Hematopoietic multipotent progenitor cell (in vitro differentiated cells): ENCODE measurements around the gene PADI6. TPM values are rescaled to one million over a fixed set of nuclear protein-coding genes. Genes with fewer than 3 reads are reported as not detected.
A peak's percentile ranks its signal among the peaks of the same experiment; 100 is the strongest.

ENCODE experiments used
- DNase-seq, 3 donors: peaks; one replicate each; pipeline ENCODE4 v3.0.0-alpha.2; 2011 to 2015; ENCODE audit warnings: low read depth in 2 of 3, low spot score in 2 of 3
- total RNA-seq: library from RNA; depleted of rRNA; stranded (reverse); fragments of >200 nt; gene quantifications from one replicate; pipeline ENCODE4 v1.2.3, GENCODE V29; 2012

The PADI6 gene
- total RNA-seq, 1 donor, result not detected

DNA sequence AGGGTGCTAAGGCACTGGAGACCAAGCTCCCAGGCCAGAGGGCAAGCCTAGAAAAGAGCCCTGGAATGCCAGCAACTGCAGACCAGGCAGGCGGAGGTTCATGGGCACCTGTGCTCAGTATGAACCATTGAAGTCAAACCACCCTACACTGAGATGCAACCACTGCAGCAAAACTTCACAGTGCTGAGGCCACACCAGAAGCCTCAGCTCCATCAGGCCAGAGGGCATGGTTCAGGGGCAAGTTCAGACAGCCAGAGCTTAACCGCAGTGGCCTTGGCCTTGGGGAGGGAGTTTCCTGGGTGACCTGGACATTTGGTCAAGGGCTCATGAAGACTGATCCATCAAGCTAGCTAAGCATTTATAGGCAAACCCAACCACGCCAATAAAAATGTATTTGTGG, 60.4 kb downstream of the PADI6 start:
- DNase-seq, result no peak

GRCh38 chr1:17433261-17433660, 61.3 kb downstream of the PADI6 start:
- DNase-seq, result no peak

- no peak for DNase-seq
Observed at GRCh38 chr1:17434016-17434415, 62.0 kb downstream of the PADI6 start.

DNA sequence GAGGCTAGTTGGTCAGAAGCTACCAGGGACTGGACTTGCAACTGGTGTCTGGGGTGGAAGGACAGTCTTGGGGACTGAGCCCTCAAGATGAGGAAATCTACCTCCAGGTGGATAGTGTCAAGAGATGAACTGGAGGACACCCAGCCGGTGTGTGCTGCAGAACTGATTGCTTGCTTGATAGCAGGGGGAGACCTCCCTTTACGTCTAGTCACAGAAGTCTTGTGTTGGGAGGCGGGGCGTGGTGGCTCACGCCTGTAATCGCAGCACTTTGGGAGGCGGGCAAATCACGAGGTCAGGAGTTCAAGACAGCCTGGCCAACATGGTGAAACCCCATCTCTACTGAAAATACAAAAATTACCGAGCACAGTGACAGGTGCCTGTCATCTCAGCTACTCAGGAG, 62.6 kb downstream of the PADI6 start:
- no peak for DNase-seq

DNA sequence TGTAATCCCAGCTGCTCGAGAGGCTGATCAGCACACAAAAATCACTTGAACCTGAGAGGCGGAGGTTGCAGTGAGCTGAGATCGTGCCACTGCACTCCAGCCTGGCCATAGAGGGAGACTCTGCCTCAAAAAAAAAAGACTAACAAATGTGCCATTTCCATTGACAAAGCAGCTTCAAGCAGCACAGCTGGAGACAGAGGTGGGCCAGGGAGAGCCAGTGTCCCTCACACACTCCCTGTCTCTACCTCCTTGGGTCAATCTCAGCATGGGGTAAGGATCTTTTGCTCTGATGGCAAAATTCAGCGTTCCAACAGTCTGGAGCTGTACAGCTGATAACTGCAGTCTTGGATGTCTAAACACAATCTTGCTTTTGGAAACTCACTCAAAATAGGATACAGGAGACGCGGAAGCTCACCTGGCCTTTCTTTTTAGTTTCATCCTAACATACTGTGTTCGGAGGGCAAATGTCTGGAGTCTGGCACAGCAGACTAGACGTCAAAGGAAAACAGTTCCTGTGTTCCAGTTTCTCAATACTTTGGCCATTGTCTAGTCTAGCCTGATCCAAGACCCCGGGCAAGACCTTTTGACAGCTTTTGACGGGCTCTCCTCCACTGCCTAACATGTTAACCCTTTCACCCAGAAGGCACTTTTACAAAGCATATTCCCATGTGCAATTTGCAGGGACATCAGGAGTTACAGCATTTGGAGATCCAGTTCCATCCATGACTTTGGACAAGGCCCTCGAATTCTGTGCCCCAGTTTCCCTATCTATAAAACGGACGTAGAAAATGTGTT, 64.6 kb downstream of the PADI6 start:
- no peak for DNase-seq

- no peak for DNase-seq
Observed at GRCh38 chr1:17437260-17437579, 65.2 kb downstream of the PADI6 start.

DNA sequence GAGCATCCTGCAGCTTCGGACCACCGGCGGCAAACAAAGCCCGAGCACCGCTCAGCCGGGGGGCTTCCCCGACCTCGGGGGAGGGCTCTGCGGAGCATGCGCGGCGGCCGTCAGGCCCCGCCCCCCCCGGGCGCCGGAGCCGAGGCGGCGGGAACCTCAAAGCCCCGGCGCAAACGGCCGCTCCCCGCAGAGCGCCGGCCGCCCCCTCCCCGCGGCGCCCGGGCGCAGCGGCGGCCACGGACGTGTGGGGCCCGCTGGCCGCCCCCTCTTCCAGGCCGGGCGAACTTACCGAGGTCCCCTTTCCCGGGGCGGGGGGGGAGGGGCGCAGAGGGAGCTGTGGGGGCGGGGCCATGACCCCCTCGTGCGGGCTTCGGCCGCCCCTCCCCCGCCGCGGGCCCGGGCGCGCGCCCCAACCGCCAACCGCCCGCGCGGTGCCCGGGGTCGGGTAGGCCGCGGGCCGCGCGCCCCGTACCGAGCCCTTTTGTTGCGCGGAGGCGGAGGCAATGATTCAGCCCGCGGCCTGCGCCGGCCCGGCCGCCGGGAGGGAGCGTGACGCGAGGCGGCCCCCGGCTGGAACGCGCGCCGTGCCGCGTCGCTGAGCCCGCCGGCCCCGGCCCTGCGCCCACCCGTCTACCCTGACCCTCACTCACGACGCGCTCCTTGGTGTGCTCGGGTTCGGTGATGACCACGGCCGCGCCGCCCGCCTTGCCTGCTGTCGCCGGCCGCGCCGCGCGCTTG, 65.8 kb downstream of the PADI6 start:
- DNase-seq, result peak; percentile 54 to 65 (median 57)

- peak; percentile 31 to 88 (median 81) for DNase-seq
Observed at GRCh38 chr1:17438318-17439249, 66.6 kb downstream of the PADI6 start.

- DNase-seq, result peak; percentile 61 to 81 (median 75)
Observed at GRCh38 chr1:17439250-17440073, 67.5 kb downstream of the PADI6 start, which contains the start of gene RCC2. Gene RCC2 (minus strand): TSS chr1:17439677. CDS start chr1:17438514, 1,163 bp downstream.

- DNase-seq, result no peak
Observed at GRCh38 chr1:17440074-17440826, 68.3 kb downstream of the PADI6 start.

- DNase-seq, result no peak
Observed at GRCh38 chr1:17440827-17441168, 68.8 kb downstream of the PADI6 start.

- no peak for DNase-seq
Observed at GRCh38 chr1:17441265-17441992, 69.4 kb downstream of the PADI6 start.

DNA sequence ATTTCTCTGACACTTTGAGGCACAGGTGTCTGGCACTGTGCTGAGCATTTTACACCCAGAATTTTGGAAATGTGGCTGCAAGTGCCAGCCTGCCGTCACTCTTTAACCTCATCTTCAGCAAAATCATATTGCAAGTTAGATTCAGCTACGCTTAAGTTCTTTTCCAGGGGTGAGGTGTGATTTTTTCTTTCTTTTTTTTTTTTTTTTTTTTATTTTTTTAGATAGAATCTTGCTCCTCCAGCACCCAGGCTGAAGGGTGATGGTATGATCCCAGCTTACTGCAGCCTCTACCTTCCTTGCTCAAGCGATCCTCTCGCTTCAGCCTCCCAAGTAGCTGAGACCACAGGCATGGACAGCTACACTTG, 70.0 kb downstream of the PADI6 start:
- DNase-seq, result no peak

DNA sequence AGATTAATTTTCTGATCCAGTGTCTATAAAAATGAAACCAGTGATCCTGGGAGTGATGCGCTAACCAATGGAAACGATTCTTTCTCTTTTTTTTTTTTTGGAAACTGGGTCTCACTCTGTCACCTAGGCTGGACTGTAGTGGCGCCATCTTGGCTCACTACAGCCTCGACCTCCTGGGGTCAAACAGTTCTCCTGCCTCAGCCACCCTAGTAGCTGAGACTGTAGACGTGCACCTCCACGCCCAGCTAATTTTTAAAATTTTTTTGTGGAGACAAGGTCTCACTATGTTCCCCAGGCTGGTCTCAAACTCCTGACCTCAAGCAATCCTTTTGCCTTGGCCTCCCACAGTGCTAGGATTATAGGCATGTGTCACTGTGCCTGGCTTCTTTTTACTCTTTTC, 70.8 kb downstream of the PADI6 start:
- DNase-seq, result no peak

- DNase-seq, result no peak
Observed at GRCh38 chr1:17447501-17447992, 75.6 kb downstream of the PADI6 start.
